ENCODE results near the gene TEF. TPM values are rescaled to one million over a fixed set of nuclear protein-coding genes. Genes with fewer than 3 reads are reported as not detected.

The TEF gene
- total and polyA plus RNA-seq, 7 donors: 12.6 to 30.3 (median 21.3) TPM

GRCh38 chr22:41377846-41378245 lies 3.9 kb upstream of the TEF start:
- Histone ChIP-seq H3K9me3 (no peaks in the 10 kb centered on the region), H3K27me3 (no peaks in the 10 kb centered on the region), H3K4me1 (peaks cover 0 to 19% (median 15%) of the 10 kb centered on the region in 4 donors), H3K4me3 (no peak overlapping the region), H3K27ac (peak overlapping the region in 3 of 4 donors; percentile 11 to 65 (median 25)), H3K36me3 (peaks cover 0 to 6% (median 2%) of the 10 kb centered on the region in 4 donors)
- no peak for TF ChIP-seq CTCF (IDR thresholded peaks at IDR 0.05)
- no peak for TF ChIP-seq EP300 (IDR thresholded peaks at IDR 0.05)
- TF ChIP-seq POLR2A (IDR thresholded peaks at IDR 0.05): no peak
- no peak for TF ChIP-seq POLR2AphosphoS5 (IDR thresholded peaks at IDR 0.05)
- no peak for DNase-seq
- 53 to 61% methylated on average over 6 of the region's 6 CpGs for WGBS, 2 donors
- intact Hi-C loops (cut with DNase I): no loop called here

GRCh38 chr22:41380993-41381328 lies 781 bp upstream of the TEF start:
- Histone ChIP-seq H3K9me3 (no peaks in the 10 kb centered on the region), H3K27me3 (no peaks in the 10 kb centered on the region), H3K4me1 (peaks cover 0 to 36% (median 28%) of the 10 kb centered on the region in 4 donors), H3K4me3 (peak overlapping the region; percentile 62 to 90 (median 85)), H3K36me3 (no peaks in the 10 kb centered on the region), H3K27ac (peak overlapping the region; percentile 90 to 99 (median 99))
- intact Hi-C loops (cut with DNase I): loop anchor here (1.0 kb wide), 2 partner anchors 66 to 95 kb away; partner anchors contain the start of gene RANGAP1
- TF ChIP-seq CTCF (IDR thresholded peaks at IDR 0.05) (no peak), POLR2A (IDR thresholded peaks at IDR 0.05) (peak; percentile 74 to 78), EP300 (IDR thresholded peaks at IDR 0.05) (peak in 1 of 4 donors; percentile 48), POLR2AphosphoS5 (IDR thresholded peaks at IDR 0.05) (peak; percentile 91 to 97 (median 96))
- peak; percentile 96 for DNase-seq
- 1 to 2% methylated on average over 22 of the region's 22 CpGs for WGBS, 2 donors

- peak; percentile 91 for DNase-seq
- H3K27ac ChIP-seq: peak overlapping the region; percentile 90 to 99 (median 99)
- no peak for TF ChIP-seq POLR2A (IDR thresholded peaks at IDR 0.05)
- peak in 1 of 4 donors; percentile 2 for TF ChIP-seq POLR2AphosphoS5 (IDR thresholded peaks at IDR 0.05)
- TF ChIP-seq CTCF (IDR thresholded peaks at IDR 0.05): no peak
- H3K9me3 ChIP-seq: no peaks in the 10 kb centered on the region
- H3K27me3 ChIP-seq: no peaks in the 10 kb centered on the region
- H3K4me1 ChIP-seq: peaks cover 0 to 36% (median 28%) of the 10 kb centered on the region in 4 donors
- 1% methylated on average over 35 of the region's 35 CpGs for WGBS, 2 donors
- peaks cover 0 to 3% (median 2%) of the 10 kb centered on the region in 4 donors for H3K36me3 ChIP-seq
- intact Hi-C loops (cut with DNase I): loop anchor here (2.0 kb wide), 1 partner anchor 21 kb away; no protein-coding TSS in a partner anchor
- peak overlapping the region; percentile 62 to 90 (median 85) for H3K4me3 ChIP-seq
These were observed 396 bp downstream of the TEF start for GRCh38 chr22:41382098-41382578.

- H3K4me1 ChIP-seq: peaks cover 0 to 36% (median 28%) of the 10 kb centered on the region in 4 donors
- TF ChIP-seq EP300 (IDR thresholded peaks at IDR 0.05) (no peak), POLR2AphosphoS5 (IDR thresholded peaks at IDR 0.05) (no peak), CTCF (IDR thresholded peaks at IDR 0.05) (no peak)
- WGBS, 2 donors: 11 to 33% methylated on average over 19 of the region's 19 CpGs
These were observed 868 bp downstream of the TEF start for GRCh38 chr22:41382610-41383009.

More at GRCh38 chr22:41382610-41383009, 868 bp downstream of the TEF start:
- H3K36me3 ChIP-seq: peaks cover 3 to 7% (median 5%) of the 10 kb centered on the region in 4 donors
- no peaks in the 10 kb centered on the region for H3K9me3 ChIP-seq
- no peak for DNase-seq
- intact Hi-C loops (cut with DNase I): loop anchor here (2.0 kb wide), 1 partner anchor 20 kb away; no protein-coding TSS in a partner anchor
- peak overlapping the region; percentile 90 to 99 (median 99) for H3K27ac ChIP-seq
- H3K4me3 ChIP-seq: peak overlapping the region; percentile 62 to 90 (median 85)
- no peaks in the 10 kb centered on the region for H3K27me3 ChIP-seq

Data from sigmoid colon (tissue), 7 donors.